Breast epithelium (tissue), 4 donors: Measurements from ENCODE around the gene CKS1B. TPM values are rescaled to one million over a fixed set of nuclear protein-coding genes. Genes with fewer than 3 reads are reported as not detected.
A peak's percentile ranks its signal among the peaks of the same experiment; 100 is the strongest.

Experiments
- DNase-seq, 2 donors: peaks; one replicate each; pipeline ENCODE4 v3.0.0-alpha.2; 2019; ENCODE audit warnings: low spot score in 2 of 2
- H3K27ac ChIP-seq, 2 donors: fragments of 200-600 bp; sonication (generic) in 1 of 2; one replicate each; pipeline ENCODE4 v1.5.1; 2016 to 2019; ENCODE audit warnings: mild to moderate bottlenecking in 1 of 2
- H3K27me3 ChIP-seq, 2 donors: fragments of 200-600 bp; sonication (generic) in 1 of 2; one replicate each; pipeline versions ENCODE4 v1.5.1 to v1.6.0; 2017 to 2019; ENCODE audit warnings: control low read depth in 1 of 2, mild to moderate bottlenecking in 1 of 2
- H3K36me3 ChIP-seq: fragments of 200-600 bp; one replicate; pipeline ENCODE4 v1.5.1; 2019
- H3K4me1 ChIP-seq, 2 donors: fragments of 200-600 bp; sonication (generic); one replicate each; pipeline ENCODE4 v1.5.1; 2016 to 2019; ENCODE audit warnings: control low read depth in 1 of 2
- H3K4me3 ChIP-seq, 3 donors: fragments of 200-600 bp; sonication (generic); 1 replicate in 2 of 3; 2 replicates in 1 of 3; pipeline ENCODE4 v1.5.1; 2016 to 2019; ENCODE audit warnings: mild to moderate bottlenecking in 3 of 3, moderate library complexity in 2 of 3
- H3K9me3 ChIP-seq, 2 donors: fragments of 200-600 bp; sonication (generic) in 1 of 2; one replicate each; pipeline ENCODE4 v1.5.1; 2016 to 2019; ENCODE audit warnings: control low read depth in 1 of 2
- CTCF ChIP-seq, 3 donors: fragments of 450-650 bp; IDR thresholded peaks; one replicate each; pipeline ENCODE4 v1.5.1; 2016 to 2017; ENCODE audit warnings: antibody characterized with exemption in 3 of 3, mild to moderate bottlenecking in 3 of 3, moderate library complexity in 3 of 3
- POLR2A ChIP-seq: fragments of 450-650 bp; IDR thresholded peaks from one replicate; pipeline ENCODE4 v1.6.1; 2016; ENCODE audit warnings: antibody characterized with exemption, mild to moderate bottlenecking, moderate library complexity
- POLR2AphosphoS5 ChIP-seq, 3 donors: sonication (generic); formaldehyde crosslinking; IDR thresholded peaks; one replicate each; pipeline ENCODE4 v1.6.1; 2017; ENCODE audit warnings: antibody characterized with exemption in 3 of 3
- intact Hi-C: fragments of 100-400 bp; cut with DNase I; formaldehyde crosslinking; loops from one replicate; pipeline ENCODE4 v1.15.1; 2023; ENCODE audit warnings: low total_unique reads
- total RNA-seq, 3 donors: library from RNA; depleted of rRNA; stranded (reverse); fragments of >200 nt; gene quantifications; one replicate each; pipeline ENCODE4 v1.1.0, GENCODE V29; 2016

Gene CKS1B
- total RNA-seq, 3 donors from 2014 or later: 44.6 to 104 (median 47.3) TPM

GRCh38 chr1:154964359-154964758, 10.1 kb upstream of the CKS1B start:
- Histone ChIP-seq H3K27me3 (no peaks in the 10 kb centered on the region), H3K27ac (no peak overlapping the region), H3K4me1 (peaks cover 0 to 18% of the 10 kb centered on the region in 2 donors), H3K4me3 (no peak overlapping the region), H3K9me3 (no peaks in the 10 kb centered on the region), H3K36me3 (no peaks in the 10 kb centered on the region)
- no peak for DNase-seq
- intact Hi-C loops: loop anchor here (10.0 kb wide), 1 partner anchor 720 kb away; the partner anchor contains the start of genes DAP3 and YY1AP1
- TF ChIP-seq POLR2AphosphoS5 (IDR thresholded peaks at IDR 0.05): no peak
- TF ChIP-seq CTCF (IDR thresholded peaks at IDR 0.05): no peak
- no peak for TF ChIP-seq POLR2A

- DNase-seq: no peak
- Histone ChIP-seq H3K4me3 (no peak overlapping the region), H3K36me3 (no peaks in the 10 kb centered on the region), H3K4me1 (peaks cover 4 to 25% of the 10 kb centered on the region in 2 donors), H3K27me3 (no peaks in the 10 kb centered on the region), H3K9me3 (no peaks in the 10 kb centered on the region), H3K27ac (peak overlapping the region; percentile 35 to 100)
- intact Hi-C loops: loop anchor here (10.0 kb wide), 1 partner anchor 719 kb away; the partner anchor contains the start of genes DAP3 and YY1AP1
- no peak for TF ChIP-seq CTCF (IDR thresholded peaks at IDR 0.05)
- no peak for TF ChIP-seq POLR2AphosphoS5 (IDR thresholded peaks at IDR 0.05)
- TF ChIP-seq POLR2A: no peak
Measured at GRCh38 chr1:154966111-154966510, 8.4 kb upstream of the CKS1B start.

GRCh38 chr1:154967331-154967950, 7.0 kb upstream of the CKS1B start:
- no peak for DNase-seq
- Histone ChIP-seq H3K4me1 (peaks cover 11 to 29% of the 10 kb centered on the region in 2 donors), H3K27me3 (no peaks in the 10 kb centered on the region), H3K9me3 (no peaks in the 10 kb centered on the region), H3K36me3 (no peaks in the 10 kb centered on the region), H3K27ac (peak overlapping the region; percentile 99 to 100), H3K4me3 (peak overlapping the region in 1 of 3 donors; percentile 9)
- intact Hi-C loops: loop anchor here (10.0 kb wide), 1 partner anchor 717 kb away; the partner anchor contains the start of genes DAP3 and YY1AP1
- TF ChIP-seq POLR2AphosphoS5 (IDR thresholded peaks at IDR 0.05) (no peak), CTCF (IDR thresholded peaks at IDR 0.05) (no peak), POLR2A (no peak)

- intact Hi-C loops: loop anchor here (10.0 kb wide), 1 partner anchor 716 kb away; the partner anchor contains the start of genes DAP3 and YY1AP1
- no peaks in the 10 kb centered on the region for H3K36me3 ChIP-seq
- no peaks in the 10 kb centered on the region for H3K27me3 ChIP-seq
- H3K4me1 ChIP-seq: peaks cover 11 to 16% of the 10 kb centered on the region in 2 donors
- peak overlapping the region; percentile 99 to 100 for H3K27ac ChIP-seq
- DNase-seq: no peak
- H3K4me3 ChIP-seq: peak overlapping the region; percentile 46 to 76 (median 51)
- no peaks in the 10 kb centered on the region for H3K9me3 ChIP-seq
- TF ChIP-seq POLR2AphosphoS5 (IDR thresholded peaks at IDR 0.05) (no peak), POLR2A (no peak), CTCF (IDR thresholded peaks at IDR 0.05) (no peak)
Measured at GRCh38 chr1:154968731-154969130, 5.8 kb upstream of the CKS1B start.

GRCh38 chr1:154969246-154969645, 5.2 kb upstream of the CKS1B start:
- Histone ChIP-seq H3K36me3 (no peaks in the 10 kb centered on the region), H3K27me3 (no peaks in the 10 kb centered on the region), H3K4me3 (peak overlapping the region; percentile 46 to 76 (median 51)), H3K4me1 (peaks cover 11 to 16% of the 10 kb centered on the region in 2 donors), H3K9me3 (no peaks in the 10 kb centered on the region), H3K27ac (peak overlapping the region; percentile 99 to 100)
- intact Hi-C loops: loop anchor here (10.0 kb wide), 1 partner anchor 716 kb away; the partner anchor contains the start of genes DAP3 and YY1AP1
- no peak for DNase-seq
- TF ChIP-seq POLR2A (no peak), CTCF (IDR thresholded peaks at IDR 0.05) (no peak), POLR2AphosphoS5 (IDR thresholded peaks at IDR 0.05) (no peak)
